Measurements from ENCODE around the gene WWOX. TPM values are rescaled to one million over a fixed set of nuclear protein-coding genes. Genes with fewer than 3 reads are reported as not detected.

WWOX gene
- total RNA-seq, 1 experiment from 2014 or later, result 35.6 TPM

DNA sequence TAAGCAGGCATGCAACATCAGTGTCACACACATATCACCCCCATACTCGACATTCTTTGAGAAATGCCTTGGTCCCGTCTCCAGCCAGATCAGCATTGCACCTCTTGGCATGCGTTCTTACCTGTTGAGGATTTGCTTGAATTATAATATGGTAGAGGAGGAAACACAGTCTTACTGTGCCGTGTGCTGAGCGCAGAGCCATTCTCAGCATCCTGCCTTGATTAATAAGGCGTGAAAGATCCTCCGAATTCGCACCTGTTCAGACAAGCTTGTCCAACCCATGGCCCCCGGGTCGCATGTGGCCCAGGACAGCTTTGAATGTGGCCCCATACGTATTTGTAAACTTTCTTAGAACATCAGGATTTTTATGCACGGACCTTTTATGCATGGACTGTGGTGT, 408.1 kb downstream of the WWOX start:
- BruUV-seq (replicated peaks), result no TSS peak
- Histone ChIP-seq H3K27ac (no peak overlapping the region), H4K20me1 (ENCODE audit: insufficient read depth) (no peaks in the 10 kb centered on the region), H3K79me2 (ENCODE audit: low read depth) (no peaks in the 10 kb centered on the region), H3K9me2 (ENCODE audit: insufficient read depth) (no peaks in the 10 kb centered on the region), H3F3A (ENCODE audit: insufficient read depth, low read depth) (no peaks in the 10 kb centered on the region), H3K27me3 (ENCODE audit: insufficient read depth, low read depth) (no peaks in the 10 kb centered on the region), H2AFZ (no peak overlapping the region), H3K36me3 (ENCODE audit: low read depth) (no peaks in the 10 kb centered on the region), H3K4me2 (no peak overlapping the region), H3K4me1 (replicated peaks; ENCODE audit: insufficient read depth) (no peaks in the 10 kb centered on the region), H3K9me3 (ENCODE audit: insufficient read depth, low read depth) (no peaks in the 10 kb centered on the region), H3K4me3 (no peak overlapping the region)
- intact Hi-C loops (cut with micrococcal nuclease; ENCODE audit: unreplicated experiment), result no loop called here
- POLR2A ChIA-PET (ENCODE audit: unreplicated experiment), result no interaction called here
- CTCF ChIA-PET, result interaction anchor here (0.6 kb wide), 1 partner anchor 119 kb away, joined by 23 read pairs; no protein-coding TSS in a partner anchor
- DNase-seq, result no peak
- no peak for TF ChIP-seq EZH2 (IDR thresholded peaks at IDR 0.05; ENCODE audit: low read depth)
- TF ChIP-seq, protein P1, sequence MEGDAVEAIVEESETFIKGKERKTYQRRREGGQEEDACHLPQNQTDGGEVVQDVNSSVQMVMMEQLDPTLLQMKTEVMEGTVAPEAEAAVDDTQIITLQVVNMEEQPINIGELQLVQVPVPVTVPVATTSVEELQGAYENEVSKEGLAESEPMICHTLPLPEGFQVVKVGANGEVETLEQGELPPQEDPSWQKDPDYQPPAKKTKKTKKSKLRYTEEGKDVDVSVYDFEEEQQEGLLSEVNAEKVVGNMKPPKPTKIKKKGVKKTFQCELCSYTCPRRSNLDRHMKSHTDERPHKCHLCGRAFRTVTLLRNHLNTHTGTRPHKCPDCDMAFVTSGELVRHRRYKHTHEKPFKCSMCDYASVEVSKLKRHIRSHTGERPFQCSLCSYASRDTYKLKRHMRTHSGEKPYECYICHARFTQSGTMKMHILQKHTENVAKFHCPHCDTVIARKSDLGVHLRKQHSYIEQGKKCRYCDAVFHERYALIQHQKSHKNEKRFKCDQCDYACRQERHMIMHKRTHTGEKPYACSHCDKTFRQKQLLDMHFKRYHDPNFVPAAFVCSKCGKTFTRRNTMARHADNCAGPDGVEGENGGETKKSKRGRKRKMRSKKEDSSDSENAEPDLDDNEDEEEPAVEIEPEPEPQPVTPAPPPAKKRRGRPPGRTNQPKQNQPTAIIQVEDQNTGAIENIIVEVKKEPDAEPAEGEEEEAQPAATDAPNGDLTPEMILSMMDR (conservative IDR thresholded peaks at IDR 0.05), result no peak

DNA sequence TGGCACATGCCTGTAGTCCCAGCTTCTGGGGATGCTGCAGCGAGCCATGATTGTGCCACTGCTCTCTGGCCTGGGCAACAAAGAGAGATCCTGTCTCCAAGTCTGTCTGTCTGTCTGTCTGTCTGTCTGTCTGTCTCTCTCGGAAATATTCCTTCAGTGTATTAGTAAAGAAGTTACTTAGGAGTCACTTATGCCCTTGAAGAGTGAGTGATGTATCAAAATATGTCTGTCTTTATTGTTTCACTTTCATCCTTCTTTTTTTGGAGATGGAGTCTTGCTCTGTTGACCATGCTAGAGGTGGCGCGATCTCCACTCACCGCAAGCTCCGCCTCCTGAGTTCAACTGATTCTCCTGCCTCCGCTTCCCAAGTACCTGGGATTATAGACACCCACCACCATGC, 410.5 kb downstream of the WWOX start:
- Histone ChIP-seq H3K27ac (no peak overlapping the region), H3K27me3 (ENCODE audit: insufficient read depth, low read depth) (no peaks in the 10 kb centered on the region), H3F3A (ENCODE audit: insufficient read depth, low read depth) (no peaks in the 10 kb centered on the region), H2AFZ (no peak overlapping the region), H3K79me2 (ENCODE audit: low read depth) (no peaks in the 10 kb centered on the region), H3K4me1 (replicated peaks; ENCODE audit: insufficient read depth) (no peaks in the 10 kb centered on the region), H3K36me3 (ENCODE audit: low read depth) (no peaks in the 10 kb centered on the region), H3K4me2 (no peak overlapping the region), H4K20me1 (ENCODE audit: insufficient read depth) (no peaks in the 10 kb centered on the region), H3K4me3 (no peak overlapping the region), H3K9me3 (ENCODE audit: insufficient read depth, low read depth) (no peaks in the 10 kb centered on the region), H3K9me2 (ENCODE audit: insufficient read depth) (no peaks in the 10 kb centered on the region)
- CTCF ChIA-PET, result no interaction called here
- POLR2A ChIA-PET (ENCODE audit: unreplicated experiment), result no interaction called here
- no TSS peak for BruUV-seq (replicated peaks)
- DNase-seq, result no peak
- no peak for TF ChIP-seq EZH2 (IDR thresholded peaks at IDR 0.05; ENCODE audit: low read depth)
- TF ChIP-seq, protein P1 (conservative IDR thresholded peaks at IDR 0.05), result no peak
- intact Hi-C loops (cut with micrococcal nuclease; ENCODE audit: unreplicated experiment), result no loop called here

DNA sequence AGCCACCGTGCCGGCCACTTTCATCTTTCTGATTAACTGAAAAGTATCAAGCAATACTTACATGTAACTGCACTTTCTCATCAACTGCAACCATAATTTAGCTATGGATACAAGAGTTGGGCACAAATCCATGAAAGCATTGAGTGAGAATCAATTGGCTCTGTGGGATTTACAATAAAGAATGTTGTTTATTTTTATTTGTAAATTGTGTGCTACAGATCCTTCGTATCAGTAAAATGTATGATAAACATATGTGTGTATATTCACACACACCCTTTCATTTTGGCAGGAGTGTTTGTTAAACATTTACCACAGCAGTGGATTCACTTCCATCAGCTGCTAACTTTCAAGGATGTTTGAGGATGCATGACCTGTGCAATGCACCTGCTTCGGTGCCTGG, 411.0 kb downstream of the WWOX start:
- no peaks in the 10 kb centered on the region for H4K20me1 ChIP-seq (ENCODE audit: insufficient read depth)
- no peaks in the 10 kb centered on the region for H3K9me2 ChIP-seq (ENCODE audit: insufficient read depth)
- no peak overlapping the region for H3K27ac ChIP-seq
- no peak overlapping the region for H3K4me3 ChIP-seq
- no peak for DNase-seq
- ChIA-PET CTCF (no interaction called here), POLR2A (ENCODE audit: unreplicated experiment) (no interaction called here)
- no peaks in the 10 kb centered on the region for H3K9me3 ChIP-seq (ENCODE audit: insufficient read depth, low read depth)
- no peaks in the 10 kb centered on the region for H3K27me3 ChIP-seq (ENCODE audit: insufficient read depth, low read depth)
- BruUV-seq (replicated peaks), result no TSS peak
- intact Hi-C loops (cut with micrococcal nuclease; ENCODE audit: unreplicated experiment), result no loop called here
- no peaks in the 10 kb centered on the region for H3K4me1 ChIP-seq (replicated peaks; ENCODE audit: insufficient read depth)
- no peak for TF ChIP-seq EZH2 (IDR thresholded peaks at IDR 0.05; ENCODE audit: low read depth)
- TF ChIP-seq, protein P1 (conservative IDR thresholded peaks at IDR 0.05), result no peak
- H2AFZ ChIP-seq, result no peak overlapping the region
- no peaks in the 10 kb centered on the region for H3K79me2 ChIP-seq (ENCODE audit: low read depth)
- no peak overlapping the region for H3K4me2 ChIP-seq
- H3K36me3 ChIP-seq (ENCODE audit: low read depth), result no peaks in the 10 kb centered on the region
- H3F3A ChIP-seq (ENCODE audit: insufficient read depth, low read depth), result no peaks in the 10 kb centered on the region

Measured in PC-9 (cell line).